Iris pigment epithelial cell (primary cell): ENCODE data around the gene ZNF627.
"Not testable (repeated sequence)": the region's sequence is repeated elsewhere in the genome, so short reads cannot be mapped to it uniquely, and the experiment has no call there.

Experiments used
- DNase-seq: peaks from one replicate; pipeline ENCODE4 v3.0.0-alpha.2; 2011; ENCODE audit warnings: low read depth

Gene ZNF627

DNA sequence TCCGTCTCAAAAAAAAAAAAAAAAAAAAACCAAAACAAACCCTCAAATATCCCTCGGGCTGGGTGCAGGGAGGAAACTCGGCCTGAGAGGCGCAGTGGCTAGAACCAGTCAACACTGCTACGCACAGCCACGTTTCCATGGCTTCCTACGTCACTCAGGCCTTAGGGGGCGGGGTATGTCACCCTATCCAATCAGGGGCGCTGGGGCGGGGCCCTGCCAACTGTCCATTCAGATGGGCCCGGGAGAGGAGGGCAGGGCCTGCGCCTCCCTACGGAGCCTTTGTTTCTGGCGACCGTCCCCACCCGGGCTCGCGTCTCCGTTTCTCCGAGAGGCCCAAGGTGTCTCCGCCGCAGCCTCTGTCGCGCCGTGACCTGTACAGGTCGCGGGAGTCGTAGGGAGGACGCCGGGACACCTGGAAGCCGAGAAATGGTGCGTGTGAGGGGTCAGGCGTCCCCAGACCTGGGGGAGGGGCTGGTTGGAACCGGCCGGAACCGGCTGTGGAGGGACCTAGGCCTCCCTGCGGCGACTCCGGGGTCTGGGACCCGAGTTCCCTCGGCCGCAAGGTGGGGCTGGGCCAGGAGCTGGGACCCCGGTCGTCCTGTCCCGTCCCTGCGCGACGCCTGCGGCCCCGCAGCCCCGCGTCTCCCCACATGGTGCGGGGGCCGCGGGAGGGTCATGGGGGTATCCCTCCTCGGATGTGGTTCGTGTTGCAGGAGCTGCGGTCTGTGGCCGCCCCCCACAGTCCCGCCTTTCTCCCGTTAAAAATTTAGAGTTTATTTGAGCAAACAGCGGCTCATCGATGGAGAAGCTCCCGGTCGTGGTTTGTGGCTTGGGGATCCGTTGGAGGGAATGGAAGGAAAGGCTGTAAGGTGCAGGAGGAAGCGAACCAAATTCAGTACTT lies at the start of gene ZNF627:
Gene ZNF627 (plus strand): TSS at position 282 of the 901 bp plus-strand sequence. CDS start 145 bp downstream, at position 427.
- DNase-seq: peak; percentile 98

- no peak for DNase-seq
Observed at GRCh38 chr19:11547929-11548700, 49.2 kb upstream of the ZNF627 start.

DNA sequence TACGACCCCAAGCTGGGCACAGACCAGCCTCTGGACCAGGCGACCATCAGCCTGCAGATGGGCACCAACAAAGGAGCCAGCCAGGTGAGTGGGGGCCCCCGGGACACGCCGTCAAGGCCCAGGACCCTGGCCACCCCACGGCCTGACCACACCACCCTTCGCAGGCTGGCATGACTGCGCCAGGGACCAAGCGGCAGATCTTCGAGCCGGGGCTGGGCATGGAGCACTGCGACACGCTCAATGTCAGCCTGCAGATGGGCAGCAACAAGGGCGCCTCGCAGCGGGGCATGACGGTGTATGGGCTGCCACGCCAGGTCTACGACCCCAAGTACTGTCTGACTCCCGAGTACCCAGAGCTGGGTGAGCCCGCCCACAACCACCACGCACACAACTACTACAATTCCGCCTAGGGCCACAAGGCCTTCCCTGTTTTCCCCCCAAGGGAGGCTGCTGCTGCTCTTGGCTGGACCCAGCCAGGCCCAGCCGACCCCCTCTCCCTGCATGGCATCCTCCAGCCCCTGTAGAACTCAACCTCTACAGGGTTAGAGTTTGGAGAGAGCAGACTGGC lies 47.8 kb upstream of the ZNF627 start:
- DNase-seq: no peak

GRCh38 chr19:11550265-11550664 lies 47.0 kb upstream of the ZNF627 start:
- DNase-seq: no peak

DNA sequence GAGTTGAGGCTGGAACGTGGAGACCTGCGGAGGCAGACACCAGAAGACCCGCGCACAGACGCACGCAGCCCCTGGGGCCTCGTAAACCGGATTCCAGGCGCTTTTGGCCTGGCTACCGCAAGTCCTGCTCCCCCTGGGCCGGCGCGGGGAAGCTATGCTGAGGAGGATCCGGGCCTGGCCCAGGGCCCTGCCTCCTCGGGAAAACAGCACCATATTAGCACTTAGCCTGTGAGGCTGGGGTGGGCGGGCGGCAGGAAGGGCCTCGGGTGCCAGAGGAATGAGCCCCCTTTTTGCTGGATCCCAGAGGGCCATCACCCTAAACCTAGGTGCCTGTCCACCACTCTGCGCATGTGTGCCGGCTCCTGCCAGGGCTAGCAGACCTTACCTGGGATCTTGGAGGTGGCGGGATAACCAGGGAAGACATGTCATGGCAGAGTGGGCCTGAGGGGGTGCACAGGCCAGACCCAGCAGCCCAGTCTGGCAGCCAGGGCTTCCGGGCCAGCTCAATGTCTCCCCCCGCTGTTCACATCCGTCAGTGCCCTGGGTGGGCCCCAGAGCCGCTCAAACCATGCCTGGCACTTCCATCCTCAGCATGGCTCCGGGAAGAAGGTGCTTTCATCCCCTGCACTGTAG lies 45.6 kb upstream of the ZNF627 start:
- no peak for DNase-seq

DNA sequence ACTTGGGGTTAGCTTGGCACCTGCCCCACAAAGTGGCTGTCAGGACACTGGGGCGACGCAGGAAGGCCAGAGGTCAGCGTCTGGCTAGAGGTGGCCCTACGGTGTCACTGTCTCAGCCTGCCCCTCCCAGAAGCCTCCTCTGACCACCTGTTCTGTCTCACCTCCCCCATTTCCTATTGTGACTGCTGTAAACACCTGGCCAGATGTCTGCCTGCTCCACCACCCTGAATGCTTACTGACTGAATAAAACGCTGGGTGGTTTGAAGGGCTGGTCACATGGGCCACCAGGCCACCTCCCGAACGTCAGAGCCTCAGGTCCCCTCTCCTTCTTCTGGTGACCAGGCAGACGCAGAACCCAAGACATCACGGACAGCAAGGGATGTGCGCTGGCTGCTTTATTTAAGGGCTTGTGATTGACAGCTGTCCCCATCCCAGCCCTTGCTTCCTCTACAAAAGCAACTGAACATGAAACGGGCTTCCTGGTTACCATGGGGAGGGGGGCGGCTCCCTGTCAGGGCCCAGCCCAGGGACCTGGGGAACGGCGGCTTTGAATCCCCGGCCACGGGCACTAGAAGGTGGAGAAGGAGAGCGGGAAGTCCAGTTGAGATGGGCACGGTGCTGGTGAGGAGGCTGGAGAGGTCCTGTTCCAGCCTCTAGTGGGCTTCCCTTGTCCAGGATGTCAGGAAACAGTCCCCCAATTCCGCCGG lies 44.5 kb upstream of the ZNF627 start:
- DNase-seq: no peak

DNA sequence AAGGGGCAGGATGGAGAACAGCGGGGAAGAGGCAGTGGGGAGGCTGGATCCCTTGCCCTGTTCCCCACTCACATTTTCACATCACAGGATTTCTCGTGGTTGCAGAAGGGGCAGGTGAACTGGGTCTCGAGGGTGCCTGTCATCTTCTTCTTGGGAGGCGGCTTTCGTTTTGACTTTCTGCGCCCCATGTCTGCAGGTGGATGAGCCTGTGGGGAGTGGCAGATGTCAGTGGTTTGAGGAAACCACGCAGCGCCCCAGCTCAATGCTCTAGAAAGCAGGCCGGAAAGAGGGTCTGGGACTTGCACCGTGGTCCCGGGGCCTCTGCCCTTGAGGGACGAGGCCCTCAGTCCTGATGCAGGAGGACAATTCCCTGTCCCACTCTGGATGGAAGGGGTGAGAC lies 43.1 kb upstream of the ZNF627 start:
- DNase-seq: no peak

GRCh38 chr19:11555246-11555645 lies 42.0 kb upstream of the ZNF627 start:
- DNase-seq: no peak

DNA sequence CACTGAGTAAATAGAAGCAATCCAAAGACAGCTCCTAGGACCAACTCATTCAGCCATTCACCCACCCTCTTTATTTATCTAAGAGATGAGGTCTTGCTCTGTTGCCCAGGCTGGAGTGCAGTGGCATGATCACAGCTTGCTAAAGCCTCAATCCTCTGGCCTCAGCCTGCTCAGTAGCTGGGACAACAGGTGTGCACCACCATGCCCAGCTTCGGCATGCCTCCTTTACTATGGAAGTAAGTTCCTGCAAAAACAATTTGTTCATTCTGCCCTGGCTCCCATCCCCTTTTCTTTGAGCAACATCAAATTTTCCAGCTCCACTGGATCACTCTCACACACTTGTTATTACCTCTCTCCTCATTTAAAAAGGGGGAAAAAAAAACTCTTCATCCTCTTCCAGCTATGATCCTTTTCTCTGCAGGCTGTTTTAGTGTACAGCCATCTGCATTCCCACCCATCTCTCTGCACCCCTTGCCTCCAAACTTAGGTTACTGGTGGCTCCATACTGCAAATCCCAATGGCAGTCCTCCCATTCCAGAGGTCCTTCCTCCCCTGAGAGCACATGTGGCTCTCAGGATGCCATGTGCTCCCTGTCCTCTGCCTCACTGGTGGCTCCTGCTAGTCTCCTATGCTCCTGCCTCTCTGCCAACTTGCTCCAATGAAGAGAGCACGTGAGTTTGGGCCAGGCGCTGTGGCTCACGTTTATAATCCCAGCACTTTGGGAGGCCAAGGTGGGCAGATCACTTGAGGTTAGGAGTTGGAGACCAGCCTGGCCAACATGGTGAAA lies 40.5 kb upstream of the ZNF627 start:
- DNase-seq: no peak

GRCh38 chr19:11558881-11559828 lies 38.1 kb upstream of the ZNF627 start, which contains the start of gene ELOF1:
TSS of gene ELOF1 (minus strand) at chr19:11559230. CDS start at chr19:11554347, 4,883 bp downstream.
- peak; percentile 98 for DNase-seq

DNA sequence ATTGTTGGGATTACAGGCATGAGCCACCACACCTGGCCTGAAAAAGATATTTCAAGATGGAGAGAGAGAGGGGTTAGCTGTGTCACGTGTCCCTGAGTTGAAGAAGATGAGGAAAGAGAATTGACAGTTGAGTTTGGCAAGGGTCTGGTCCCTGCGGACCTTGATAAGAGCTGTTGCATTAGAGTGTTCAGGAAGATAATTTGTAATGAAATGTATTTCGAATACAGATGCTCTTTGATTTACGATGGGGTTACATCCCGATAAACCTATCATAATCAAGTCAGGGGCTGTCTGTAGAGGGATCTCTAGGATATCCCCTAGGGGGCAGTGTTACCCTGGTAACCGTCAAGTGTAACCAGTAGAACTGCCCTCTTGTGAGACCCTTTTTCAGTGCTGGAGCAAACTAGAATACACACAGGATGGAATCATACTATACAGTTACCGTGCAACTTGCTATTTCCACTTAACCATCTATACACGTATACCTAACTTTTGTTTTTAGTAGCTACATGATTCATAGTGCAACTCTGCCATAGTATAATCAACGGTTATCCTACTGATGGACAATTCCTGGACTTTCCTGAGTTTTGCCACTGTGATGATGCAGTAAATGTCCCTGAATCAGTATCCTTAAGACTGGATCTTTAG lies 36.8 kb upstream of the ZNF627 start:
- DNase-seq: peak; percentile 71

DNA sequence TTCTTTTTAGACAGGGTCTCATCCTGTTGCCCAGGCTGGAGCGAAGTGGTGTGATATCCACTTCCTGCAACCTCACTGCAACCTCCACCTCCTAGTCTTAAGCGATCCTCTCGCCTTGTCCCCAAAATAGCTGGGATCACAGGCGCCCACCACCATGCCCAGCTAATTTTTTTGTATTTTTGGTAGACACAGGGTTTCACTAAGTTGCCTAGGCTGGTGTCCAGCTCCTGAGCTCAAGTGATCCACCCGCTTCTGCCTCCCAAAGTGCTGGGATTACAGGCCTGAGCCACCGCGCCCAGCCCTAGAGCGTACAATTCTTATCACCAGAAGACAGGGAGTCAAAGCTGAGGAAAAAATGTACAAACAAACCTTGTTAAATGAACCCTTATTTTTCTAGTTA lies 33.8 kb upstream of the ZNF627 start:
- no peak for DNase-seq

DNA sequence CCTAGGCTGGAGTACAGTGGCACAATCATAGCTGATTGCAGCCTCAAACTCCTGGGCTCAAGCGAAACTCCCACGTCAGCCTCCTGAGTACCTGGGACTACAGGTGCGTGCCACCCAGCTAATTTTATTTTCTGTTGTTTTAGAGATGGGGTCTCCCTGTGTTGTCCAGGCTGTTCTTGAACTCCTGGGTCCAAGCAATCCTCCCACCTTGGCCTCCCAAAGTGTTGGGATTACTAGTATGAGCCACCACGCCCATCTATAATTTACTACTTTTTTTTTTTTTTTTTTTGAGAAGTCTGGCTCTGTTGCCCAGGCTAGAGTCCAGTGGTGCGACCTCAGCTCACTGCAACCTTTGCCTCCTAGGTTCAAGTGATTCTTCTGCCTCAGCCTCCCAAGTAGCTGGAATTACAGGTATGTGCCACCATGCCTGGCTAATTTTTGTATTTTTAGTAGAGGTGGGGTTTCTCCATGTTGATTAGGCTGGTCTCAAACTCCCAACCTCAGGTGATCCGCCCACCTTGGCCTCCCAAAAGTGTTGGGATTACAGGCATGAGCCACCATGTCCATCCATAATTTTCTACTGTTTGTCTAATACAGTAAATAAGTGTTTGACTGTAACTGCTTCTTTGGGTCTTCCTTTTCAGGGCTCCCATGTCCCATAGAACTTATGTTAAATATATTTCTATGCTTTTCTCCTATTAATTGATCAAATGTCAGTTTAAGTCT lies 33.0 kb upstream of the ZNF627 start:
- not testable (repeated sequence) for DNase-seq

DNA sequence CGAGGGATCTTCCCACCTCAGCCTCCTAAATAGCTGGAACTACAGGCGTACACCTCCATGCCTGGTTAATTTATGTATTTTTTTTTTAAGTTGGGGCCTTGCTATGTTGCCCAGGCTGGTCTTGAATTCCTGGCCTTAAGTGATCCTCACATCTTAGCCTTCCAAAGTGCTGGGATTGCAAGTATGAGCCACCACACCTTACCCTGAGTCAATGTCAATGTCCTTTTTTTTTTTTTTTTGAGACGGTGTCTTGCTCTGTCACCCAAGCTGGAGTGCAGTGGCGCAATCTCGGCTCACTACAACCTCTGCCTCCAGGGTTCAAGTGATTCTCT lies 31.7 kb upstream of the ZNF627 start:
- not testable (repeated sequence) for DNase-seq

- DNase-seq: no peak
Observed at GRCh38 chr19:11566164-11566563, 31.1 kb upstream of the ZNF627 start.

GRCh38 chr19:11570039-11570462 lies 27.2 kb upstream of the ZNF627 start:
- no peak for DNase-seq

DNA sequence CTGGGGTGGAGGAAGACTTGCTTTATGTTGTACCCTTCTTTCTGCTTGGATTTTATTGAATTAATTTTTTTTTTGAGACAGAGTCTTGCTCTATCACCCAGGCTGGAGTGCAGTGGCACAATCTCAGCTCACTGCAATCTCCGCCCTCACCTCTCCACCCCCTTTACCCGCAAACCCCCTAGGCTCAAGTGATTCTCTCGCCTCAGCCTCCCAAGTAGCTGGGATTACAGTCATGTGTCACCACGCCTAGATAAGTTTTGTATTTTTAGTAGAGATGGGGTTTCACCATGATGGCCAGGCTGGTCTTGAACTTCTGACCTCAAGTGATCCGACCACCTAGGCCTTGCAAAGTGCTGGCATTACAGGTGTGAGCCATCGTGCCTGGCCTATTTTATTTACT lies 23.9 kb upstream of the ZNF627 start:
- not testable (repeated sequence) for DNase-seq

DNA sequence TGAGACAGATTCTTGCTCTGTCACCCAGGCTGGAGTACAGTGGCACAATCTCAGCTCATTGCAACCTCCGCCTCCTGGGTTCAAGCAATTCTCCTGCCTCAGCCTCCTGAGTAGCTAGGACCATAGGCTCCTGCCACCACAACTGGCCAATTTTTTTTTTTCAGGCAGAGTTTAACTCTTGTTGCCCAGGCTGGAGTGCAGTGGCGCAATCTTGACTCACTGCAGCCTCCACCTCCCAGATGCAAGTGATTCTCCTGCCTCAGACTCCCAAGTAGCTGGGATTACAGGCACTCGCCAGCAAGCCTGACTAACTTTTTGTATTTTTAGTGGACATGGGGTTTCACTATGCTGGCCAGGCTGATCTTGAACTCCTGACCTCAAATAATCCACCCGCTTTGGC lies 23.5 kb upstream of the ZNF627 start:
- DNase-seq: not testable (repeated sequence)
